GM19240 (cell line): ENCODE results near the gene RARB.

Experiments used
- DNase-seq: peaks from one replicate; pipeline ENCODE4 v3.0.0; 2011; ENCODE audit warnings: low spot score; ENCODE audit not compliant: insufficient read length

RARB gene

DNA sequence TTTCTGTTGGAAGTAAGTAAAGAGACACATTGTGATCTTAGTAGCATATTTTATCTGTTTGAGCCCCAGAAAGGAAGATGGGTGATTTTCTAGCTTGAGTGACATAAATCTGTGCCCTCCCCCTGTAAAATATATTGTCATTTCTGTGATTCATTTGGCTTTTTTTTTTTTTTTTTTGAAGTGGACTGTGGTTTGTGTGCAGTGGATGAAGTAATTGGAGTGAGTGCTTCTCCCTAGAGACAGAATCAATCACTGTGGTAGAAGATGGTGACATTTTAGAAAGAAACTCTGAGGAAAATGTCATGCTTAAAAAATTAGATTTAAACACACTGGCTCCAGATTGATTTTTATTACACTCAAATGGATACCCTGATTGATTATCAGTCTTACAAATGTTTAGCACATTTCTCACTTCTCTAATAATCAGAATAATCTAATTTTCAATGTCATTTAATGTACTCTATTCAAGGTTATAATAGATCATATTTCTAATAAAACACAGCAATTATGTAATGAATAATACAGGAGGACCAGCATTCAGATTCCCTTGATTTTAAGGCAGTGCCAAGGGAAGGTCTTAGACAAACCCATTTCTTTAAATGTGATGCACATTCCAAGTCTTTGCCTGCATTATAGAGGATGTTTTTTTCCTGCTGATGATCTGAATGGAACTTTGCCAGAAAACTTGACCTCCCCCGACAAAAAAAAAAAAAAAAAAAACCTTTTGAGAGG lies 120.0 kb downstream of the RARB start:
- no peak for DNase-seq

DNA sequence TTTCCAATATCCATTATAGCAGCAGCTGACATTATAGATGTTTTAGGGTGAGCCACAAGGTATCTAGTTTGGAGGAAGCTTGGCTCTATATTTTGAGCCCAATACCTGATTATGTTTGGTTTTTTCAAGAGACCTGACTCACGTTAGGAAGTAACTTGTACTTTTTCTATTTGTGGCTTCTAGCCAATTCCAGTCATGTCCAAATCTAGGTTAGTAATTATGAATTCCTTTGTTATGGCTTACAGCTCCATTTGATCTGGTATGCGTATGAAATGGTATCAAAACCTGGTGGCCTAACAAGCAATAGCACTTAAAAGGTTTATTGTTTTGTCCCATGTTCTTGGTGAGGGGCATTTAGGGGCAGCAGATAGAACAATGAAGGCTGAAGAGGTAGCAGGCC lies 120.8 kb downstream of the RARB start:
- no peak for DNase-seq

DNA sequence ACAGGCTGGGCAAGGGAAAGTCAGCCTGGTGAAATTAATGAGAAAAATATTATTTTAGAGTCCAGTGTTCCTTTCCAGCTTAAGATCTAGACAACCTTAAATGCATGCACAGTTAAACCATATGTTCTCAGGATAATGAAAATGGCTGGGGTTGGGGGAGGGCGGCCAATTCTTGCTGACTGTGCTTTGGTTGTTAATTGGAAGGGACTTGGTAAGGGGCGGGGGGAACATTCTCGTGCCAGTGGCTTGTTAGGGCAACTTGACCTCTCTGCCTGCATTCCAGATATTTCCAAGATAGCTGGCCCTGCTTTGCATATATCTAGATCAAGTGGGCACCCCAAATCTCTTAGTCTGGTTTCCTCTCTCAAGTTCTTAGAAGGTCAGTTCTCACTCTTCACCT lies 124.2 kb downstream of the RARB start:
- DNase-seq: no peak

DNA sequence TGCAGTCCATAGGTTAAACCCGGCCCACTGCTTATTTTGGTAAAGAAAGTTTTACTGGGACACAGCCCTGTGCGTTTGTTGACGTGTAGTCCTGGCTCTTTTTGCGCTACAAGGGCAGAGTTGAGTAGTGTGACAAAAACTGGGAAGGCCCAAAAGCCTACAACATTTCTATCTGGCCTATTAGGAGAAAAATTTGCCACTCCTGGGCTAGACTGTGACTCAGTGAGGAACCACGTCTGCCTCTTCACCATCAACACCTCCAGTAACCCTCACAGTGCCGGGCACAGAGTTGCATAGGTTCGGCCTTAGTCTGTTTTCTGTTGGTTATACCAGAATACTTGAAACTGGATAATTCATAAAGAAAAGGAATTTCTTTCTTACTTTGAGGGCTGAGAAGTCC lies 126.3 kb downstream of the RARB start:
- no peak for DNase-seq

GRCh38 chr3:25555695-25556437 lies 127.8 kb downstream of the RARB start:
- DNase-seq: no peak

DNA sequence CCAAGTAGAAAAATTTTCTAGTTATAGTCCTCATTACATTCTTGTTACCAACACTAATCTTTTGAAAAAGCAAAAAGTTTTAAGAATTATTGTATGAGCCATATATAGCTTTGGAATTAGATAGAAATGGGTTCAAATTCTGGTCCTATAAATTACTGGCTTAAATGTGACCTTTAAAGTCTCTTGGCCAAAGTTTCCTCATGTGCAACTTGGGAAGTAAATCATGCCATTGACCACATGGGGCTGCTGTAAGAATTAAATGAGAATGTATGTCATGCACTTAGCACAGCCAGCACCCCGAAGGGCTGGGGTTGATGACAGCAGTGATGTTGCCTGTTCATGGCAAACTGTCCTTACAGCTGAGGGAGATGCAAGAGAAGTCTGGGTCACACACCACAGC lies 128.4 kb downstream of the RARB start:
- no peak for DNase-seq

GRCh38 chr3:25557694-25558093 lies 129.6 kb downstream of the RARB start:
- DNase-seq: no peak

DNA sequence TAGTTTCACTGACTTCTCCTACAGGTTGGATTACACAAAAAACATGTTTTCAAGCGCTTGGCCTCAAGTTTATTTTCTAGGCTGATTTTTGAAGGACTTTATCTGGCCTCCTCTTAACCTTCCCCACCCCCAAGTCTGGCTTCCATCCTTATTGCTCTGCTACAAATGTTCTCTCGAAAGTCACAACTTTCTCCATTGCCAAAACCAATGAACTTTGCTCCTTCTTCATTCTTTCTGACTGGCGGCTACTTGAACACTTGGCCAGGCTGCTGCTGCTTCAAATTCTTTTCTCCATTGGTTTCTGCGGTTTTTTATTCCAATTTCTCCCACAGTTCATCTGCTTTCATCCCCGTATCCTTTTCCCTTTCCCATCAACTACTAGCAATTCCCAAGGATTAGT lies 130.1 kb downstream of the RARB start:
- no peak for DNase-seq

- no peak for DNase-seq
Measured at GRCh38 chr3:25558796-25559195, 130.7 kb downstream of the RARB start.

DNA sequence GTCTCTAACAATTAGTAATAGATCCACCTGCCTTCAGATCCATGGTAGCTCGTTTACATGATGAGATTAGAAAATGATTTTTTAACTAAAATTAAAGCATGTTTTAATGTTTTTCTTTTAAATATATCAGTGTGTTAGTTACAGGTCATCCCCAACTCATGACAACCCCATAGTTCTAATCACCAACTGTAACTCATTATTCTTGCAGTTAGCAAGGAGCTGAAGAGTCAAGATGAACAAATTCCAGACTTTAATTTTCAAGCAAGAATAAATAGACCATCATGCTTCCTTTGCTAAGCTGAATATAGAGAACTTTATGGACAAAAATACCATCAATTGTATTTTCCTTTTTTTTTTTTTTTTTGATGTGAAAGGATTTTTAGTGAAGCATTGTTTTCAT lies 135.5 kb downstream of the RARB start:
- no peak for DNase-seq

GRCh38 chr3:25564075-25564474 lies 136.0 kb downstream of the RARB start:
- no peak for DNase-seq

DNA sequence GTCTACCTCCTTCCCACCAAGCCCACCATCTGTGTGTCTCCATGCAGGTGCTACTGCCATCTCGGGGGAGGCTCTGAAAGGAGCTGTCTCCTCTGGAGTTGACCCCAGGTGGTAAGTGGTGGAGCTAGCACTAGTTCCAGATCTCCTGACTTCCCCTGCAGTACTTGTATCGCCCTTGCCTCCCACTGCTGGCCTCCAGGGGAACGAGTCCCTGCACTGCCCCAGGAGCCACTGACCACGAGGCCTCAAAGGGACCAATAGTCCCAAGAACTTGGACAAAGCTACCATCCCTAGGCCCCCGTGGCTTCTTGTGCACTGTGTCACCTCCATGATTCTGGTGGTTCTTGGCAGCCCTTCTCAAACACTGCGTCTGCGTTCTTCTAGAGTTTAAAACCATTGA lies 137.7 kb downstream of the RARB start:
- DNase-seq: no peak

DNA sequence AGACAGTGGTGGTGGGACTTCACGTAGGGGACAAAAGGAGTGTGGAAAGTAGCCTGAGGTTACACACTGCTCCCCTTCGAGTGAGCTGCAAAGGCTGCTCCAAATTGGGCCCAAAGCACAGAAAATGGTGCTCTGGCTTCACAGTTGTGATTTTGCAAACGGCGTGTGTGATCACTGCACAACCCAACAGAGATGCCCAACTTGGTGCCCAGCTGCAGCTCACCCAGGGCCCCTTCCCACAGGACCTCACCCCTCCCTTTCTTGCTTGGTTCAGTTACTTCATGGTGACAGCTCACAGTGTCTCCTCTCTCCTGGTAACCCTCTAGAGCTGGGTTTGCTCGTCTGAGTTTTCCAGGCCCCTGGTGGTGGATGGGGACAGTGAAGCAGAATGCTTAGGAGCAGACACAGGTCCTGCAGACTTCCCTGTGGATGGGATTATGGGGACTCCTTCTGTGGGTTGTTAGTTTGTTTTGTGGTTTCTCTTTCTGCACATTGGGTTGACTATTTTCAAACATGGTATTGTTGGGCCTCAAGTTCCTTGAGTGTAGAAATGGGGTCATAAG lies 138.4 kb downstream of the RARB start:
- no peak for DNase-seq

DNA sequence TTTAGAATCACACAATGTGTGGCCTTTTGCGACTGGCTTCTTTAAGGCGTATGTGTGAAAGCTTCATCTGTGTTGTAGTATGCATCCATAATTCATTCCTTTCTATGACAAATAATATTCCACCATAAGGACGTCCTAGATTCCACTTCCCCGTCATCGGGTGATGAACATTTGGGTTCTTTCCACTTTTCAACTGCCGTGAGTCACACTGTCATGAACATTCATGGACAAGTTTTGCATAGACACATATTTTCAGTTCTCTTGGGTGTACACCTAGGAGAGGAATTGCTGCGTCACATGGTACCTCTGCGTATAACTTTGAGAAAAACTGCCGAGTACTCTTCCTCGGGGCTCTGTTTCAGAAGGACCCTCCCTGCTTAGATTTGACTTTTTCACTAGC lies 139.3 kb downstream of the RARB start:
- no peak for DNase-seq

- DNase-seq: no peak
Measured at GRCh38 chr3:25567806-25568524, 139.9 kb downstream of the RARB start.

GRCh38 chr3:25568525-25569078 lies 140.5 kb downstream of the RARB start:
- DNase-seq: no peak

DNA sequence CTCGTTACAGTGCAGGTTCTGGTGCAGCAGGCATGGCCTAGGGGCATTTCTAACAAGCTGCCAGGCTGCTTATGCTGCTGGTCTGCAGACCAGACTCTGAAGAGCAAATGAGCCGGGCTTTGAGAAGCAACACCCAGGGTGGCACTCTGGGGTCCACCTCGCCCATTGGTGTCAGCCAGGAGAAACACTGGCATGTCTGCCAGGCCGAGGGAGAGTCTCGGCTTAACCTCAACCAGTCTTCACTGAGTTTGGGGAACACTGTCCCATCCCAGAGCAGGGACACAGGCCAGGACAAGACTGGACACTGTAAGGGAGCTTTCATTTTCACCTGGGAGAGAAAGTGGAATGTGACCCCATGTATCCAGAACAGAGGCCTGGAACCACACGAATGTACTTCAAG lies 143.2 kb downstream of the RARB start:
- no peak for DNase-seq

DNA sequence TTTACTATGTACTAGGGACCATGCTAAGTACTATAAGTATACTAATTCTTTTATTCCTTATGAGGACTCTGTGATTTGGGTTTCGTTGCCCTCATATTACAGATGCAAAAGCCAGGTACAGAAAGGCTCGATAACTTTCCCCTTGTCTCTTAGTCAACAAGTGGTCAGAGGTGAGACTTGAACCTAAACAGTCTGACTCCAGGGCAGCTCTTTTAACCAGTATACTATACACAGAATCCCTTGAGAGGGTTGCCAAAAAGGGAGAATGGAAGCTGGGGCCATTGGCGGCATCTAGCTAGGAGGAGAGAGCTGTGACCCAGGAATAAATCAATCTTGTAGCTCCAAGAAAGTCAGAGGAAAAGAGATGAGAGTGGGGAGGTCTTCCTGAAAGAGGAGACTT lies 144.3 kb downstream of the RARB start:
- no peak for DNase-seq

DNA sequence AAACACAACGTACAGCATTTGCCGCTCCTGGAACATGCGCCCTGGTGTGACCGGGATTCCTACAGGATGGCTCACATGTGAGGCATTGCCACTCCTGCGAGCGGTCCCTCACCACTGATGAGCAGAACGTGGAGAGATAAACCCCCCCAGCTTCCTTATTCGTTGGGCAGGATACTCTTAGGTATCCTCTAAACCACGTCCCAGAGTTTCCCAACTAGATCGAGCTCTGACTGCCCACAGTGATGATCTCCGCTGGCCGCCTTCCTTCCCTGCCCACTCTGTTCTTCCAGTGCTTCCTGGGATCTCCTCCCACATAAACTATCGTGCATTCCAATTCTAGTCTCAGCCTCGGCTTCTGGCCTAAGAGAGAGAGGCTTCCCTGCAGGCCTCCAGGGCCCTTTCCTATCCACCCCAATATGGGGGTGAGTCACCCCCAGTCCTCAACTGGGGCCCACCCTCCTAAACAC lies 144.9 kb downstream of the RARB start:
- DNase-seq: no peak

GRCh38 chr3:25573386-25574171 lies 145.5 kb downstream of the RARB start:
- no peak for DNase-seq
